ENCODE results near the gene MARS2. TPM values are rescaled to one million over a fixed set of nuclear protein-coding genes. Genes with fewer than 3 reads are reported as not detected.

The MARS2 gene
- total RNA-seq, 3 donors from 2014 or later: 7.7 to 11.2 (median 10.3) TPM

- peaks cover 8% of the 10 kb centered on the region for H3K9me3 ChIP-seq
- DNase-seq (no peak), ATAC-seq (no peak)
- H3K4me1 ChIP-seq (ENCODE audit: low read depth): no peaks in the 10 kb centered on the region
- intact Hi-C loops (cut with DNase I, micrococcal nuclease): no loop called here
- H3K36me3 ChIP-seq (ENCODE audit: low read depth): no peaks in the 10 kb centered on the region
- H3K4me3 ChIP-seq: no peak overlapping the region
- no peak for TF ChIP-seq CTCF (IDR thresholded peaks at IDR 0.05)
These were observed 36.1 kb upstream of the MARS2 start for GRCh38 chr2:197669077-197669476.

GRCh38 chr2:197672371-197672893, 32.7 kb upstream of the MARS2 start:
- H3K4me1 ChIP-seq (ENCODE audit: low read depth): no peaks in the 10 kb centered on the region
- peaks cover 2% of the 10 kb centered on the region for H3K9me3 ChIP-seq
- H3K36me3 ChIP-seq (ENCODE audit: low read depth): no peaks in the 10 kb centered on the region
- H3K4me3 ChIP-seq: no peak overlapping the region
- no peak for TF ChIP-seq CTCF (IDR thresholded peaks at IDR 0.05)
- no peak for DNase-seq
- ATAC-seq: no peak
- intact Hi-C loops (cut with DNase I, micrococcal nuclease): no loop called here

GRCh38 chr2:197673106-197673505, 32.1 kb upstream of the MARS2 start:
- intact Hi-C loops (cut with DNase I, micrococcal nuclease): no loop called here
- H3K9me3 ChIP-seq: no peaks in the 10 kb centered on the region
- H3K36me3 ChIP-seq (ENCODE audit: low read depth): no peaks in the 10 kb centered on the region
- no peak for ATAC-seq
- TF ChIP-seq CTCF (IDR thresholded peaks at IDR 0.05): no peak
- no peak for DNase-seq
- no peak overlapping the region for H3K4me3 ChIP-seq
- no peaks in the 10 kb centered on the region for H3K4me1 ChIP-seq (ENCODE audit: low read depth)

DNA sequence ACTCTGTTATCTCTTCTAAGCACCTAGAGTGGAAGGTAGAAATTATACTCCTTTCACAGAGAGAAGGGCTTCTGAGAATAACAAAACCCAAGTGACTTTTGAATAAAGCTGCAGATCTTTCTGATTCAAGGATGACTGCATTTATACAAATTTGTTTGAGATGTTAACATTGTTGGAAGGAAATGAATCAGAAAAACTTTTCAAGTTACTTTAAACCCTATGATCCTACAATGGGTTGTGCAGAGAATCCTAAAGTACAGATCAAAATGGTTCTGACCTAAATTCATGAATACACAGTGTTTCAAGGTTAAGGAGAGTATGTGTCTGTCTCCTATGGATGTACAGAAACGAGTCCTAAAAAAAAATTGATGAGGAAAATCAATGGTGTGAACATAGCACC, 31.6 kb upstream of the MARS2 start:
- DNase-seq (no peak), ATAC-seq (no peak)

GRCh38 chr2:197674060-197674459, 31.1 kb upstream of the MARS2 start:
- intact Hi-C loops (cut with DNase I, micrococcal nuclease): no loop called here
- H3K4me1 ChIP-seq (ENCODE audit: low read depth): no peaks in the 10 kb centered on the region
- no peak overlapping the region for H3K4me3 ChIP-seq
- TF ChIP-seq CTCF (IDR thresholded peaks at IDR 0.05): no peak
- DNase-seq (no peak), ATAC-seq (no peak)
- no peaks in the 10 kb centered on the region for H3K36me3 ChIP-seq (ENCODE audit: low read depth)
- H3K9me3 ChIP-seq: no peaks in the 10 kb centered on the region

More for the DNA sequence above, 31.6 kb upstream of the MARS2 start:
- no peak for TF ChIP-seq CTCF (IDR thresholded peaks at IDR 0.05)
- H3K9me3 ChIP-seq: no peaks in the 10 kb centered on the region
- no peaks in the 10 kb centered on the region for H3K36me3 ChIP-seq (ENCODE audit: low read depth)
- intact Hi-C loops (cut with DNase I, micrococcal nuclease): no loop called here
- H3K4me3 ChIP-seq: no peak overlapping the region
- no peaks in the 10 kb centered on the region for H3K4me1 ChIP-seq (ENCODE audit: low read depth)

DNA sequence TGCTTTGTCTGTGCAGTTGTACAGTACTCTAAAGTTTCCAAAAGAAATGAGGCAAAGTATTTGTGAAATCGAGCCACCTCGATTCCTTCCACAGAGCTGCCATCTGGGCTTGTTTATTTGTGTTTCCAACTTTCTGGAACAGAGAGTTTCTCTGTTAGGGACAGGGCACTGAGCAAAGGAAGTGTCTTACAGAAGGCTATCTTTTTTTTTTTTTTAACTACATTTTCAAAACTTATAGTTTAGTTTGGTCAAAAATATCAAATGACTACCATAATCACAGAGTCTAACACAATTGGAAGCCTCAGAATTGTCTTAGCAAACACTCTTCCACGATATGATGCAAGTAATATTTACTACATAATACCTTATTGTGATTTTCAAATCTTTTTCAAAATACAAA, 30.6 kb upstream of the MARS2 start:
- H3K36me3 ChIP-seq (ENCODE audit: low read depth): no peaks in the 10 kb centered on the region
- ATAC-seq: no peak
- DNase-seq: no peak
- H3K4me3 ChIP-seq: no peak overlapping the region
- no peaks in the 10 kb centered on the region for H3K4me1 ChIP-seq (ENCODE audit: low read depth)
- no peaks in the 10 kb centered on the region for H3K9me3 ChIP-seq
- no peak for TF ChIP-seq CTCF (IDR thresholded peaks at IDR 0.05)
- intact Hi-C loops (cut with DNase I, micrococcal nuclease): no loop called here
